Gastroesophageal sphincter (tissue), 4 donors: ENCODE results near the gene CRYBG3. TPM values are rescaled to one million over a fixed set of nuclear protein-coding genes. Genes with fewer than 3 reads are reported as not detected.

Experiments
- ATAC-seq: fragments of 150-250 bp; one replicate; pipeline ENCODE4 v1.9.1; 2016; ENCODE audit warnings: mild to moderate bottlenecking, moderate library complexity
- H3K27ac ChIP-seq, 4 donors: fragments of 200-600 bp; sonication (generic) in 3 of 4; 1 replicate in 3 of 4; 2 replicates in 1 of 4; pipeline ENCODE4 v1.5.1; 2016 to 2019
- H3K27me3 ChIP-seq: fragments of 200-600 bp; sonication (generic); one replicate; pipeline ENCODE4 v1.5.1; 2019
- H3K36me3 ChIP-seq, 2 donors: fragments of 200-600 bp; sonication (generic); one replicate each; pipeline ENCODE4 v1.5.1; 2019; ENCODE audit warnings: control low read depth in 1 of 2
- H3K4me1 ChIP-seq, 3 donors: fragments of 200-600 bp; sonication (generic); 1 replicate in 2 of 3; 2 replicates in 1 of 3; pipeline ENCODE4 v1.5.1; 2016 to 2019; ENCODE audit warnings: control low read depth in 2 of 3
- H3K4me3 ChIP-seq, 2 donors: fragments of 200-600 bp; sonication (generic); one replicate each; pipeline ENCODE4 v1.5.1; 2019; ENCODE audit warnings: mild to moderate bottlenecking in 1 of 2, moderate library complexity in 1 of 2
- H3K9me3 ChIP-seq, 3 donors: fragments of 200-600 bp; sonication (generic); one replicate each; pipeline ENCODE4 v1.5.1; 2017 to 2019; ENCODE audit warnings: control low read depth in 2 of 3
- CTCF ChIP-seq, 4 experiments: fragments of 200-600 bp in 2 of 4; fragments of 450-650 bp in 2 of 4; sonication (generic) in 1 of 4; IDR thresholded peaks; one replicate each; pipeline ENCODE4 v1.5.1; 2017 to 2019; ENCODE audit warnings: antibody characterized with exemption in 4 of 4, mild to moderate bottlenecking in 2 of 4, moderate library complexity in 2 of 4
- EP300 ChIP-seq: sonication (generic); formaldehyde crosslinking; IDR thresholded peaks from one replicate; pipeline ENCODE4 v1.6.1; 2017; ENCODE audit warnings: antibody characterized with exemption, mild to moderate bottlenecking
- POLR2A ChIP-seq, 2 donors: fragments of 450-650 bp; IDR thresholded peaks; one replicate each; pipeline ENCODE4 v1.6.1; 2017; ENCODE audit warnings: antibody characterized with exemption in 2 of 2, mild to moderate bottlenecking in 2 of 2, moderate library complexity in 1 of 2
- POLR2AphosphoS5 ChIP-seq: sonication (generic); formaldehyde crosslinking; IDR thresholded peaks from one replicate; pipeline ENCODE4 v1.6.1; 2017; ENCODE audit warnings: antibody characterized with exemption
- WGBS, 2 donors: methylation state at CpG; one replicate each; pipeline ENCODE4 v1.1.5; 2018; ENCODE audit warnings: low coverage in 1 of 2; 5-methylcytosine and 5-hydroxymethylcytosine counted together
- total RNA-seq, 4 donors: library from RNA; depleted of rRNA; stranded (reverse); fragments of >200 nt; gene quantifications; one replicate each; pipeline ENCODE4 v1.1.0, GENCODE V29; 2016

CRYBG3 gene
- total RNA-seq, 4 donors from 2014 or later: 22.2 to 52.4 (median 28.9) TPM

- Histone ChIP-seq H3K4me1 (peaks cover 0 to 34% (median 5%) of the 10 kb centered on the region in 3 donors), H3K27ac (peak overlapping the region in 3 of 4 donors; percentile 92 to 94 (median 92)), H3K4me3 (peak overlapping the region in 1 of 2 donors; percentile 85), H3K27me3 (no peaks in the 10 kb centered on the region), H3K9me3 (no peaks in the 10 kb centered on the region), H3K36me3 (no peaks in the 10 kb centered on the region)
- no peak for ATAC-seq
- TF ChIP-seq EP300: no peak
- TF ChIP-seq CTCF (IDR thresholded peaks at IDR 0.05): no peak
- no peak for TF ChIP-seq POLR2A (IDR thresholded peaks at IDR 0.05)
- no peak for TF ChIP-seq POLR2AphosphoS5
- WGBS, 2 donors: 94 to 96% methylated on average over 4 to 8 of the region's 9 CpGs
Measured at GRCh38 chr3:97972976-97973375, 151.2 kb downstream of the CRYBG3 start.

- WGBS, 2 donors: 68 to 71% methylated on average over 3 of the region's 3 CpGs
- H3K4me1 ChIP-seq: peaks cover 0 to 26% (median 5%) of the 10 kb centered on the region in 3 donors
- H3K4me3 ChIP-seq: no peak overlapping the region
- ATAC-seq: no peak
- TF ChIP-seq CTCF (IDR thresholded peaks at IDR 0.05): no peak
- TF ChIP-seq EP300: no peak
- TF ChIP-seq POLR2AphosphoS5: no peak
- TF ChIP-seq POLR2A (IDR thresholded peaks at IDR 0.05): no peak
- no peaks in the 10 kb centered on the region for H3K27me3 ChIP-seq
- no peaks in the 10 kb centered on the region for H3K9me3 ChIP-seq
- H3K36me3 ChIP-seq: no peaks in the 10 kb centered on the region
- no peak overlapping the region for H3K27ac ChIP-seq
Measured at GRCh38 chr3:97974996-97975395, 153.2 kb downstream of the CRYBG3 start.

GRCh38 chr3:97975466-97975865 is 153.7 kb downstream of the CRYBG3 start:
- Histone ChIP-seq H3K27ac (no peak overlapping the region), H3K36me3 (no peaks in the 10 kb centered on the region), H3K27me3 (no peaks in the 10 kb centered on the region), H3K4me1 (peaks cover 0 to 21% (median 5%) of the 10 kb centered on the region in 3 donors), H3K9me3 (no peaks in the 10 kb centered on the region), H3K4me3 (no peak overlapping the region)
- 67% methylated on average over 1 of the region's 1 CpG for WGBS, 2 donors
- TF ChIP-seq POLR2AphosphoS5: no peak
- no peak for TF ChIP-seq CTCF (IDR thresholded peaks at IDR 0.05)
- no peak for TF ChIP-seq POLR2A (IDR thresholded peaks at IDR 0.05)
- TF ChIP-seq EP300: no peak
- ATAC-seq: no peak

GRCh38 chr3:97979610-97980009 is 157.8 kb downstream of the CRYBG3 start:
- 80 to 100% methylated on average over 1 to 2 of the region's 3 CpGs for WGBS, 2 donors
- Histone ChIP-seq H3K9me3 (no peaks in the 10 kb centered on the region), H3K4me1 (peaks cover 0 to 32% (median 16%) of the 10 kb centered on the region in 3 donors), H3K4me3 (no peak overlapping the region), H3K27ac (no peak overlapping the region), H3K36me3 (no peaks in the 10 kb centered on the region), H3K27me3 (no peaks in the 10 kb centered on the region)
- no peak for TF ChIP-seq CTCF (IDR thresholded peaks at IDR 0.05)
- TF ChIP-seq POLR2AphosphoS5: no peak
- no peak for TF ChIP-seq POLR2A (IDR thresholded peaks at IDR 0.05)
- no peak for TF ChIP-seq EP300
- ATAC-seq: no peak

GRCh38 chr3:97981886-97982285 is 160.1 kb downstream of the CRYBG3 start:
- WGBS, 2 donors: 16 to 21% methylated on average over 3 of the region's 3 CpGs
- Histone ChIP-seq H3K27me3 (no peaks in the 10 kb centered on the region), H3K9me3 (no peaks in the 10 kb centered on the region), H3K4me3 (no peak overlapping the region), H3K4me1 (peaks cover 0 to 32% (median 16%) of the 10 kb centered on the region in 3 donors), H3K27ac (peak overlapping the region in 2 of 4 donors; percentile 6 to 43), H3K36me3 (no peaks in the 10 kb centered on the region)
- TF ChIP-seq POLR2AphosphoS5: peak; percentile 67
- no peak for TF ChIP-seq EP300
- TF ChIP-seq CTCF (IDR thresholded peaks at IDR 0.05): no peak
- peak; percentile 47 for ATAC-seq
